GM12801 (cell line): ENCODE results near the gene MESP2.

Source experiments
- CTCF ChIP-seq: IDR thresholded peaks from one replicate; pipeline ENCODE4 v1.5.1; 2011; ENCODE audit warnings: control low read depth; ENCODE audit not compliant: insufficient read length; ENCODE audit errors: extremely low read depth

Gene MESP2

DNA sequence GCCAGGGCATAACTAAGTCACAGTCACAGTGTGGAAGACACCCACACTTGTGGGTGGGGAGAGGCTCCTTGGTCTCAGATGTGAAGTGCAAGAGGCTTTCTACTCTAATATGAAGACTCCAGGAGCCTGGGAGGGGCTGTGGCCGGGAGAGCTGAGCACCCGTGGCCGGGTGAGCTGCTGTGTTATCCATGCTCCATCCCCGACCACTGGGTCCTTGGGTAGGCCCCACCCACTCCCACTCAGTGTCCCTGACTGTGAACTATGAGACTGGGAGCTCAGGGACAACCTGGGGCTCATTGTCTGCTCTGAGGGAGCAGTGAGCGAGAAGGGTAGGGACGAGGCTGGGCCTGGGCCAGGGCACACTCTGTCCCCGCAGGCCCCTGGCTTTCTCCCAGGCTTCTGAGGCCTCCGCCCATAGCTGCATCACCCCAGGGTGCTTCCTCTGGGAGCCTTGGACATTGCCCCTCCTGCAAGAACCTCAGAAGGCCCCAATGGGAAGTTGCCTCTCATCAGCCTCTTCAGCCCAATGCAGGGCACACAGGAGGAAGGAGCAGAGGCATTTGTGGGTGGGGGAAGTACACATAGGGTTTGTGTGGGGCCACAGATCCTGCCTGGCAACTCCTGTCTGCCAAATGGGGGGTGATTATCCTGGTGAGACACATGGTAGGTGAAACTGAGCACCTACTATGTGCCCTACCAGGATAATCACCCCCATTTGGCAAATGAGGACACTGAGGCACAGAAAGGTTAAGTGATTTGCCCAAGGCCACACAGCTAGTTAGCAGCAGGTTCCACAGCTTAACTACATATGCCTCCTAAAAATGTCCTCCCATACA is 36.1 kb downstream of the MESP2 start:
- no peak for TF ChIP-seq CTCF

- TF ChIP-seq CTCF = no peak
Observed at GRCh38 chr15:89812847-89813320, 36.8 kb downstream of the MESP2 start.

DNA sequence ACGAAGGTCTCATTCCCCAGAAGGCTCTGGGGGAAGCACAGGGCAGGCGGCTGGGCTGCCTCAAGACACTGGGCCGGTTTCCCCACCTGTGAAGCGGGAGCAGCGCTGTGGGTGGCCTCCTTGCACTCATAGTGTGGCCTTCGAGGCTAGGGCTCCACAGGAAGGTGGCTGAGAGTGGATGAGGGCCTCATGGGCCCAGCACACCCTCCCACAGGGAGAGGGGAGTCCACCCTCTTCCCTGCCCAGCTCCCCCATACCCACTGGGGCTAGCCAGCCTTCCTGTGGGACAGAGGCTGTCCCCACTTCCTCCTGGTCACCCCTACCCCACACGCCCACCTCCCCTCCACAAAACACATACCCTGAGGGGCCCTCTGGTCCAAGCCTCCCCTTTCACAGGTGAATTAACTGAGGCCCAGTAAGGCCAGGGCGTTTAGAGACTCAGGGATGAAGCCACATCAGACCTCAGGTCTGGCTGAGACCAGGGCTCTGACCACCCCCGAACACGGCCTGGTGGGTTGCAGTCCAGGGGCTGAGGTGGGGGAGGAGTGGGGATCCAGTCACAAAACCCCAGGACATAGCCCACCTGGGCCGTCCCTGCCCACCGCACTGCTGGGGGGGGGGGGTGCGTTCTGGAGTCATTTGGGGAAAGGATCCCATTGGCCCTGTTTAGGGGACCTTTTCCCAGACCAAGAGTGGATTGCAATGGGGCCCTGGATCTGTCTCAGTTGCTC is 37.4 kb downstream of the MESP2 start:
- no peak for TF ChIP-seq CTCF

GRCh38 chr15:89814112-89814742 is 38.1 kb downstream of the MESP2 start:
- TF ChIP-seq CTCF = no peak

GRCh38 chr15:89815769-89816168 is 39.6 kb downstream of the MESP2 start:
- no peak for TF ChIP-seq CTCF

GRCh38 chr15:89817701-89818280 is 41.7 kb downstream of the MESP2 start:
- no peak for TF ChIP-seq CTCF

DNA sequence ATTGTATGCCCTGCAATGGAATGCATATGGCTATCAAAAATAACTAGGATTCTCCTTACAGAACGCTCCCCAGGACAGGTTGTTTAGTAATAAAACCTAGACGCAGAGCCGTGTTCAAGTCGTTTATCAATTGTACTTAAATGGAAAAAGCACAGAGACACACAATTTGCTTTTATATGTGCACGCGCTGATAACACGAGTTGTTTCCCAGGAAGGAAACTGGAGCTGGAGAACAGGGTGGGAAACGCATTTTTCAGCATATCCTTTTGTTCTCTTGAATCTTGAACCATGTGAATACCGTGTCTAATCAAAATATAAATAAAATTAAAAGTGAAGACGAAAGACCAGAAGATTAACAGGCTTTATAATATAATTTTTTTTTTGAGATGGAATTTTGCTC is 42.2 kb downstream of the MESP2 start:
- TF ChIP-seq CTCF = no peak
